ENCODE measurements around the gene LILRA2.

DNA sequence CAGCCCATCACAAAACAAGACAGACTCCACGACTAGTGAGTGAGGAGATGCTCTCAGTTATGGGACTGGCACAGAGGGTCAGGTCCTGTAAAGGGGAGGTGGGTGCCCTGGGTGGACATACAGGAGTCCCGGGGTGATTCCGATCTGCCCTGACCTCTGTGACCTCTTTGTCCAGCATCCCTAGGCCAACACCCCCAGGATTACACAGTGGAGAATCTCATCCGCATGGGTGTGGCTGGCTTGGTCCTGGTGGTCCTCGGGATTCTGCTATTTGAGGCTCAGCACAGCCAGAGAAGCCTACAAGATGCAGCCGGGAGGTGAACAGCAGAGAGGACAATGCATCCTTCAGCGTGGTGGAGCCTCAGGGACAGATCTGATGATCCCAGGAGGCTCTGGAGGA, 13.4 kb downstream of the LILRA2 start:
- TF ChIP-seq CTCF (IDR thresholded peaks at IDR 0.05), result no peak
- TF ChIP-seq EP300 (IDR thresholded peaks at IDR 0.05), result no peak
